ENCODE data around the gene ANKS3.

GRCh38 chr16:4687946-4688673, 46.0 kb downstream of the ANKS3 start:
- TF ChIP-seq CTCF (IDR thresholded peaks at IDR 0.05; ENCODE audit: insufficient read depth, low read length, poor library complexity, severe bottlenecking) (no peak), EZH2phosphoT487 (conservative IDR thresholded peaks at IDR 0.05; ENCODE audit: low read length) (no peak)

All from SU-DHL-6 (cell line).